Hepatocyte (in vitro differentiated cells): ENCODE results near the gene SLC25A25.

Experiments
- EZH2 ChIP-seq: fragments of 200-600 bp; sonication (generic); IDR thresholded peaks from 2 replicates; pipeline ENCODE4 v1.6.1; 2016; ENCODE audit warnings: antibody characterized with exemption, mild to moderate bottlenecking, borderline replicate concordance
- EZH2phosphoT487 ChIP-seq: fragments of 200-600 bp; sonication (generic); IDR thresholded peaks from one replicate; pipeline ENCODE4 v1.6.1; 2018; ENCODE audit warnings: antibody characterized with exemption, mild to moderate bottlenecking, low read depth, moderate library complexity; ENCODE audit not compliant: unreplicated experiment, severe bottlenecking
- TF ChIP-seq, protein P1 (sequence below): fragments of 200-600 bp; sonication (generic); IDR thresholded peaks from 2 replicates; pipeline ENCODE4 v1.5.1; 2016; ENCODE audit warnings: antibody characterized with exemption, mild to moderate bottlenecking; ENCODE audit not compliant: poor library complexity

DNA sequence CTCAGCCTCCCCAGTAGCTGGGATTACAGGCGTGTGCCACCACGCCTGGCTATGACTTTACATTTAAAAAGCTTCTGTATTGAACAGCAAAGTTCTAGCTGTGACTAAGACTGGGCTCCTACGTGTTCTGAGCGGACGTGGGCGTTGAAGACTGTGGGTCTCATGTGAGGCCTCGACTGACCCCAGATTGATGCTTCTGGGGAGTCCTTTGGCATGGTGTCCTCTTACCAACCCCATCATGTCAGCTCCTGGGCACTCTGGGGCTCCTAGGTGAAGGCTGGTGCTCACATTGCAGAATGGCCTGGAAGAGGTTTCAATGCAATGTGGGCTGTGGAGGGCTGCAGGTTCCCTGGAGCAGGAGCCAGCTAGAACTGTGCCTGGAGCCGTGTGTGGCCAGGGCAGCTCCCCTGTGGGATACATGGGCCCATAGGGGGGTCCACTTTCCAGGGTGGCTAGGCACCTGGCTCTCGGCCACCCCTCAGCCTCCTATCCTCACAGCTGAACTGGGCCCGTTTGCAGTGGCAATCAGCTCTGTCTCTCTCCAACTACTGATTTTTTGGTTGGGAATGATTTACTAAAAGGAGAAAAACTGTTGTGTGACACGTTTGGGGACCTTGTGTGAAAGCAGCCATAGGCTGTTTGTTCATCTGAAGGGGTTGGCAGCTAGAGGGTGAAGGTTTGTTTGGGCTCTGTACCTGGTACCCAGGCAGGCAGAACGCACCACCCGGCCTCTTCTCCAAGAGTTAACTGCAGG is 29.7 kb downstream of the SLC25A25 start:
- TF ChIP-seq, protein P1, sequence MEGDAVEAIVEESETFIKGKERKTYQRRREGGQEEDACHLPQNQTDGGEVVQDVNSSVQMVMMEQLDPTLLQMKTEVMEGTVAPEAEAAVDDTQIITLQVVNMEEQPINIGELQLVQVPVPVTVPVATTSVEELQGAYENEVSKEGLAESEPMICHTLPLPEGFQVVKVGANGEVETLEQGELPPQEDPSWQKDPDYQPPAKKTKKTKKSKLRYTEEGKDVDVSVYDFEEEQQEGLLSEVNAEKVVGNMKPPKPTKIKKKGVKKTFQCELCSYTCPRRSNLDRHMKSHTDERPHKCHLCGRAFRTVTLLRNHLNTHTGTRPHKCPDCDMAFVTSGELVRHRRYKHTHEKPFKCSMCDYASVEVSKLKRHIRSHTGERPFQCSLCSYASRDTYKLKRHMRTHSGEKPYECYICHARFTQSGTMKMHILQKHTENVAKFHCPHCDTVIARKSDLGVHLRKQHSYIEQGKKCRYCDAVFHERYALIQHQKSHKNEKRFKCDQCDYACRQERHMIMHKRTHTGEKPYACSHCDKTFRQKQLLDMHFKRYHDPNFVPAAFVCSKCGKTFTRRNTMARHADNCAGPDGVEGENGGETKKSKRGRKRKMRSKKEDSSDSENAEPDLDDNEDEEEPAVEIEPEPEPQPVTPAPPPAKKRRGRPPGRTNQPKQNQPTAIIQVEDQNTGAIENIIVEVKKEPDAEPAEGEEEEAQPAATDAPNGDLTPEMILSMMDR, result no peak
- TF ChIP-seq EZH2 (no peak), EZH2phosphoT487 (no peak)
